NT2/D1 (cell line): ENCODE measurements around the gene NR2F1-AS1.

Source experiments
- SUZ12 ChIP-seq: IDR thresholded peaks from 2 replicates; pipeline ENCODE4 v1.6.1; 2011; ENCODE audit not compliant: insufficient read length, insufficient read depth; ENCODE audit errors: extremely low read depth
- YY1 ChIP-seq: IDR thresholded peaks from 2 replicates; pipeline ENCODE4 v1.6.1; 2011; ENCODE audit not compliant: insufficient read length, insufficient read depth
- ZNF274 ChIP-seq: IDR thresholded peaks from 2 replicates; pipeline ENCODE4 v1.6.1; 2011; ENCODE audit warnings: mild to moderate bottlenecking, low read depth, low read length

DNA sequence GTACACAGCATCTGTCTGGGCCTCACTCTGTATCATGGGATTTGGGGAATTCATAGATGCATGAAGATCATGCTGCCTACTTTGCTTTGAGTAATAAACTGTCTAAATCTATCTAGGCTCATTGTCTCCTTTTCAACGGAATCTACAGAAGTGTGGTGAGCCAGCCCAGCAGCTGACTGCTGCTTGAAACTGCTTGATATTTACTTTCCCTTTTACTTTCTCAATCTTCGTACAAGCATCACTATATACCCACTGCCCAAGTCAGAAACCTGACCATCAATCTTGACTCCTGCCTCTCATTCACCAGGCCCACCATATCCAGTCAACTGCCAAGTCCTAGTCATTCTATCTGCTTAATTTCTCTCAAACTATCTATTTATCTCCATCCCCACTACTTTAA is 142.9 kb downstream of the NR2F1-AS1 start:
- TF ChIP-seq SUZ12 (no peak), YY1 (no peak), ZNF274 (no peak)
